BLaER1 treated with 17β-estradiol and CSF1 and Interleukin-3, amounts not matched to agents 10 nM and 100 nM (cell line): ENCODE results near the gene ELF5.
A peak's percentile ranks its signal among the peaks of the same experiment; 100 is the strongest.

Experiments used
- H3K27ac ChIP-seq, 11 experiments: shearing (Covaris generic); formaldehyde crosslinking; 2 replicates each; pipeline ENCODE4 v1.8.1; 2022
- H3K27me3 ChIP-seq, 11 experiments: shearing (Covaris generic); formaldehyde crosslinking; 2 replicates each; pipeline ENCODE4 v1.8.1; 2022
- H3K36me3 ChIP-seq, 11 experiments: shearing (Covaris generic); formaldehyde crosslinking; 2 replicates each; pipeline ENCODE4 v1.8.1; 2022
- H3K4me1 ChIP-seq, 10 experiments: shearing (Covaris generic); formaldehyde crosslinking; 2 replicates each; pipeline ENCODE4 v1.8.1; 2022
- H3K4me2 ChIP-seq, 11 experiments: shearing (Covaris generic); formaldehyde crosslinking; 2 replicates each; pipeline ENCODE4 v1.8.1; 2022
- H3K4me3 ChIP-seq, 10 experiments: shearing (Covaris generic); formaldehyde crosslinking; 2 replicates each; pipeline ENCODE4 v1.8.1; 2022
- H3K9ac ChIP-seq, 11 experiments: shearing (Covaris generic); formaldehyde crosslinking; 2 replicates each; pipeline ENCODE4 v1.8.1; 2022
- H3K9me3 ChIP-seq, 11 experiments: shearing (Covaris generic); formaldehyde crosslinking; replicated peaks in 1 of 11; 2 replicates each; pipeline ENCODE4 v1.8.1; 2022
- H4K20me1 ChIP-seq, 11 experiments: shearing (Covaris generic); formaldehyde crosslinking; 2 replicates each; pipeline ENCODE4 v1.8.1; 2022
- Cebpa-rat ChIP-seq, 11 experiments: shearing (Covaris generic); IDR thresholded peaks; 2 replicates each; pipeline ENCODE4 v1.8.1; 2022

ELF5 gene

DNA sequence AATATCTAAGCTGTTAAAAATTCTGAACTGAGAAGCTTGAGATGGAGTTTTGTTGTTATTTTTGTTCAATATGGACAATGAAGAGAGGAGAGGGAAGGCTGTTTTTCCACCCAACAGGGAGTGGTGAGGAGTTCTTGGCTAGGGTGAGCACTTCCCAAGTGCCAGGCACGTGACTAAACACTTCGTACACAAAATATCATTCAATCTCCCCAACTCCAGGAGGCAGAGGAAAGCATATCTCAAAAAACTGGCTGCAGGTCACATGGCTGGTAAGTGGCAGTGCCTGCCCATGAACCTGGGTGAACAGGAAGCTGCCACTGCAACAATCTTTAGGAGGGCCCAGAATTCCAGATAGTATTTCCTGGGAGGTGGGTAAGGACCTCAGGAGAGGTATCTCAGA, 11.6 kb downstream of the ELF5 start:
- TF ChIP-seq Cebpa-rat (IDR thresholded peaks at IDR 0.05), result no peak
- Histone ChIP-seq H3K27me3 (no peaks in the 10 kb centered on the region), H3K36me3 (no peaks in the 10 kb centered on the region), H4K20me1 (no peaks in the 10 kb centered on the region), H3K9ac (peak overlapping the region in 4 of 11 experiments; percentile 32 to 64 (median 44); a peak in 7 of 22 replicates), H3K4me3 (no peak overlapping the region), H3K27ac (peak overlapping the region in 8 of 11 experiments; percentile 15 to 83 (median 62); a peak in 14 of 22 replicates), H3K4me1 (peaks cover 12 to 69% (median 28%) of the 10 kb centered on the region in 10 experiments; a peak in 19 of 20 replicates), H3K4me2 (peak overlapping the region; percentile 32 to 88 (median 73); a peak in 21 of 22 replicates), H3K9me3 (no peaks in the 10 kb centered on the region)

GRCh38 chr11:34501500-34501899, 12.1 kb downstream of the ELF5 start:
- H3K9ac ChIP-seq, result peak overlapping the region in 4 of 11 experiments; percentile 32 to 64 (median 44); a peak in 8 of 22 replicates

DNA sequence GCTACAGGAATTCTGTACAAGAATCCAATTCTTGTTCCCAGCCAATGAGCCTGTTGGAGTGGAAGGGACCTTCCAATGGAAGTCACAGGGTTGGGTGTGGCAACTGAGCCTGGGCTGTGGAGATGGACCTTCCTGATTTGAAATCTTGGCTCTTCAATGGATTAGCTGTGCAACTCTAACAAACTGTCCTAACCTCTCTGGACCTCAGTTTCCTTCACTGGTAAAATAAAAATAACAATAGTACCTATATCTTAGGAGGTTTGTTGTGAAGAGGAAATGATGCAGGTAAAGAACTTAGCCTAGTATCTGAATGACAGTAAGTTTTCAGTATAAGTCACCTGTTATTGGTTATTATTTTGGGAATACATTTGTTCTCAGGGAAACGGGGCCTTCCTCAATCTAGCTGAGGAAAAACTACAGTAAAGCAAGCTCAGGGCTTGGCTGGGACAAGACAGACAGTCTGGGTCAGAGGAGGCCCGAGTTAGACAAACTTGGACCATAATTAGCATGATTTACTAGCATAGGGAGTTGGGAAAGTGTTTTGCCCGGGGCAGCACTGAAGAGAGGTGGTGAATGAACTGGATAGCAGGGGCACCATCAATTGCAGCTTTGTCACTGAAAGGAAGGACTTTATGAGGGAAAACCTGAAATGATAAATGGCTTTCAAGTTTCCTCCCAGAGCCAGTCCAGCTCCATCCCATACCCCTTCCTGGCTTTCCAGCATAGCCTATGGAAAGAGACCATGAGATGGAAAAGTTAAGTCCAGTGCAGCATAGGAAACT, 13.7 kb downstream of the ELF5 start:
- TF ChIP-seq Cebpa-rat (IDR thresholded peaks at IDR 0.05), result no peak
- H3K9ac ChIP-seq, result no peak overlapping the region
- no peaks in the 10 kb centered on the region for H3K36me3 ChIP-seq
- H3K27me3 ChIP-seq, result no peaks in the 10 kb centered on the region
- peaks cover 12 to 56% (median 28%) of the 10 kb centered on the region in 10 experiments; a peak in 19 of 20 replicates for H3K4me1 ChIP-seq
- H3K4me3 ChIP-seq, result no peak overlapping the region
- H4K20me1 ChIP-seq, result no peaks in the 10 kb centered on the region
- H3K9me3 ChIP-seq, result no peaks in the 10 kb centered on the region
- peak overlapping the region in 3 of 11 experiments; percentile 11 to 83 (median 74); a peak in 5 of 22 replicates for H3K27ac ChIP-seq
- H3K4me2 ChIP-seq, result peak overlapping the region in 5 of 11 experiments; percentile 70 to 88 (median 76); a peak in 9 of 22 replicates

More at GRCh38 chr11:34501500-34501899, 12.1 kb downstream of the ELF5 start:
- Histone ChIP-seq H3K4me3 (no peak overlapping the region), H3K9me3 (no peaks in the 10 kb centered on the region), H3K4me1 (peaks cover 12 to 69% (median 28%) of the 10 kb centered on the region in 10 experiments; a peak in 19 of 20 replicates), H3K27me3 (no peaks in the 10 kb centered on the region), H3K4me2 (peak overlapping the region; percentile 32 to 88 (median 73)), H4K20me1 (no peaks in the 10 kb centered on the region), H3K36me3 (no peaks in the 10 kb centered on the region), H3K27ac (peak overlapping the region in 7 of 11 experiments; percentile 21 to 83 (median 67); a peak in 13 of 22 replicates)
- peak in 5 of 11 experiments; percentile 15 to 80 (median 71); a peak in 5 of 22 replicates for TF ChIP-seq Cebpa-rat (IDR thresholded peaks at IDR 0.05)

- no peak overlapping the region for H3K9ac ChIP-seq
Observed at GRCh38 chr11:34495724-34496377, 17.7 kb downstream of the ELF5 start.

DNA sequence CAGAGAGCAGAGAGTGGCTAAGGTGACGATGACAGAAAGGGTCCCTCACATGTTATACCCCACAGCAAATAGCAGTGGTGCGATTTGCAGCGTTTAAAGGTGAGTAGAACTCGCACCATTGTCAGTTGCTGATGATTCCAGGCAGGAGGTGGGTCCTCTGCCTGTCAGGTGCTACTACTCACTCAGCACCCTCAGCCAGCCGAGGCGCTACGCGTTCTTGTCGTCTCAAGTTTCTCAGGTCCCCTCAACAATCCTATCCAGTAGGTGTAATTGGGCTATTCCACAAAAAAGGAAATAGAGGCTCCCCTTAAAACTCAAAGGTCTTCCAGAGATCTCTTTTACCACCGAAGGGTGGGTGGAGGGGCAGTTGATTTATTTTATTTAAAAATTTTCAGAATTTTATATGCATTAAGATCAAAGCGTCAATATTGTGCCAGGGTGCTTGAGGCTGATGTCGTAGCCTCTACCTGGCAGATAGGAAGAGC, 18.3 kb downstream of the ELF5 start:
- no peaks in the 10 kb centered on the region for H3K27me3 ChIP-seq
- no peaks in the 10 kb centered on the region for H4K20me1 ChIP-seq
- H3K4me2 ChIP-seq, result no peak overlapping the region
- H3K9me3 ChIP-seq, result no peaks in the 10 kb centered on the region
- H3K4me1 ChIP-seq, result peaks cover 0 to 12% (median 2%) of the 10 kb centered on the region in 10 experiments; a peak in 9 of 20 replicates
- no peak for TF ChIP-seq Cebpa-rat (IDR thresholded peaks at IDR 0.05)
- H3K4me3 ChIP-seq, result no peak overlapping the region
- no peaks in the 10 kb centered on the region for H3K36me3 ChIP-seq
- H3K9ac ChIP-seq, result no peak overlapping the region
- no peak overlapping the region for H3K27ac ChIP-seq

More at GRCh38 chr11:34495724-34496377, 17.7 kb downstream of the ELF5 start:
- Histone ChIP-seq H3K9me3 (no peaks in the 10 kb centered on the region), H3K27me3 (no peaks in the 10 kb centered on the region), H4K20me1 (no peaks in the 10 kb centered on the region), H3K4me1 (peaks cover 0 to 17% (median 7%) of the 10 kb centered on the region in 10 experiments; a peak in 15 of 20 replicates), H3K36me3 (no peaks in the 10 kb centered on the region), H3K27ac (no peak overlapping the region), H3K4me2 (no peak overlapping the region), H3K4me3 (no peak overlapping the region)
- TF ChIP-seq Cebpa-rat (IDR thresholded peaks at IDR 0.05), result no peak

DNA sequence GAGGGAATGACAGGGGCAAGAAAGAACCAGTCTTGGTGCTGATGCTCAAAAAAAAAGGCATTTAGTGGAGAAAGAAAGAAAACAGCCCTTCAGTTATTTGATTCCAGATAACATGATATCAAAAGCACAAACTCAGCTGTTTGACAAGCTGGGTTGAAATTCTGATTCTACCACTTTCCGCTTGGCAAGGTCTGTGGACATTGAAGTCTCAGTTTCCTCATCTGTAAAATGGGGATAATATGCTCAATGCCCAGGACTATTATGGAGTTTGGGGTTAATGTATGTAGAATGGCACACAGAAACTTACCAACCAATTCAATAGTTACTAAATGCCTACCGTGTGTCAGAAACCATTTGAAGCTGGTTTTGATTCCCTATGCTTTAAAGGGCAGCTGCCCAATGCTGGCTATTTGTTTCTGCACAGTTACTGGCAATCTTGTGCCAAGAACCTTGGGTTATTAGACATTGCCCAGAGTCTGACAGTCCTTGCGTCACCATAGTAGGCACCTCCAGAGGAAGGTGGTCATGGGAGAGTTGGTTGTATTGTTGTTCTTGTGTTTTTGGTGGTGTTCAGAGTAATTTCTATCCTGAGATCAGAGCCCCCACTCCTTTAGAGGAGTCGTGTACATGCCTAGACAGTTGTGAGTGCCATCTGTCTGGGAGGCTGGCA, 19.5 kb downstream of the ELF5 start:
- TF ChIP-seq Cebpa-rat (IDR thresholded peaks at IDR 0.05), result no peak
- Histone ChIP-seq H3K9ac (no peak overlapping the region), H3K27me3 (no peaks in the 10 kb centered on the region)

GRCh38 chr11:34493468-34493867, 20.1 kb downstream of the ELF5 start:
- no peak for TF ChIP-seq Cebpa-rat (IDR thresholded peaks at IDR 0.05)
- Histone ChIP-seq H3K9ac (no peak overlapping the region), H3K4me1 (no peaks in the 10 kb centered on the region), H3K27me3 (no peaks in the 10 kb centered on the region), H3K4me3 (no peak overlapping the region), H3K27ac (no peak overlapping the region), H3K9me3 (no peaks in the 10 kb centered on the region), H3K4me2 (no peak overlapping the region), H4K20me1 (no peaks in the 10 kb centered on the region), H3K36me3 (no peaks in the 10 kb centered on the region)

More for the DNA sequence above, 19.5 kb downstream of the ELF5 start:
- H4K20me1 ChIP-seq, result no peaks in the 10 kb centered on the region
- no peaks in the 10 kb centered on the region; a peak in 1 of 20 replicates for H3K4me1 ChIP-seq
- H3K4me3 ChIP-seq, result no peak overlapping the region
- H3K27ac ChIP-seq, result no peak overlapping the region
- no peak overlapping the region for H3K4me2 ChIP-seq
- no peaks in the 10 kb centered on the region for H3K36me3 ChIP-seq
- H3K9me3 ChIP-seq, result no peaks in the 10 kb centered on the region

DNA sequence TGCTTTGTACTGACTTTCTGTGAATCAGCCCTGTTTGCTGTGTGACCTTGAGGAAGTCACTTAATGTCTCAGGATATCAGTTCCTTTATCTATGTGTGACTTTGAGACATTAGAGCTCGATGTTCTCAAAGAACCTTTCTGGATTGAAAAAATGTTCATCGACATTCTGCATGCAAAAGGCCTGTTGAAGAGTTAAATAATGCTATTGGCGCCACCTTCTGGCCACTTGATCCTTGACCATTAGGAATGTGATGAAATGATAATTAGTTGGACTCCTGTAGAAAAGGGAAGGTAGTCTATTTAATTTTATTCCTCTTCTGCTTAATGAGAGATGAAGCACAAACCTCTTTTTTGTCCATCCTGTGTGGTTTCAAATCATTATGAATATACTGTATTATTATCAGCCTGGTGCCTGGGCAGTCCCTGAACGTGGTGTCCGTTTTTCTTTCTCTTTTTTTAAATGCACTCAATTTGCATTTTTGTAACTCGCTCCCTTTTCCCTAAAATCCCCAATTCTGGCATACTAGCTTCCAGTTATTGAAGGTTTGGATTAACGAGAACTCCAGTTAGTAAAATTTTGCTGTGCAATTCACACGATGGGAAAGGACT, 20.7 kb downstream of the ELF5 start:
- no peaks in the 10 kb centered on the region for H3K9me3 ChIP-seq

More for the DNA sequence above, 20.7 kb downstream of the ELF5 start:
- no peaks in the 10 kb centered on the region for H4K20me1 ChIP-seq
- H3K36me3 ChIP-seq, result no peaks in the 10 kb centered on the region
- no peaks in the 10 kb centered on the region for H3K4me1 ChIP-seq
- H3K4me3 ChIP-seq, result no peak overlapping the region
- H3K9ac ChIP-seq, result no peak overlapping the region
- H3K4me2 ChIP-seq, result no peak overlapping the region
- no peak for TF ChIP-seq Cebpa-rat (IDR thresholded peaks at IDR 0.05)
- H3K27me3 ChIP-seq, result no peaks in the 10 kb centered on the region
- no peak overlapping the region for H3K27ac ChIP-seq
